Sigmoid colon (tissue), 7 donors: ENCODE data around the gene RGS9. TPM values are rescaled to one million over a fixed set of nuclear protein-coding genes. Genes with fewer than 3 reads are reported as not detected.

Experiments used
- DNase-seq: peaks from one replicate; pipeline ENCODE4 v3.0.0-alpha.2; 2019
- H3K27ac ChIP-seq, 4 donors: fragments of 200-600 bp; sonication (generic); one replicate each; pipeline ENCODE4 v1.5.1; 2016 to 2019; ENCODE audit warnings: mild to moderate bottlenecking in 1 of 4
- H3K27me3 ChIP-seq, 3 donors: fragments of 200-600 bp; sonication (generic); one replicate each; pipeline ENCODE4 v1.5.1; 2019; ENCODE audit warnings: mild to moderate bottlenecking in 1 of 3
- H3K36me3 ChIP-seq, 4 donors: fragments of 200-600 bp; sonication (generic); one replicate each; pipeline ENCODE4 v1.5.1; 2016 to 2019
- H3K4me1 ChIP-seq, 4 donors: fragments of 200-600 bp; sonication (generic); one replicate each; pipeline ENCODE4 v1.5.1; 2017 to 2019
- H3K4me3 ChIP-seq, 4 donors: fragments of 200-600 bp; sonication (generic); one replicate each; pipeline ENCODE4 v1.5.1; 2017 to 2019; ENCODE audit warnings: mild to moderate bottlenecking in 2 of 4, moderate library complexity in 1 of 4
- H3K9me3 ChIP-seq, 4 donors: fragments of 200-600 bp in 3 of 4; sonication (generic) in 3 of 4; one replicate each; pipeline versions ENCODE4 v1.5.1 to v1.6.1; 2013 to 2019
- EP300 ChIP-seq, 4 donors: sonication (generic); formaldehyde crosslinking; IDR thresholded peaks; one replicate each; pipeline ENCODE4 v1.6.1; 2017; ENCODE audit warnings: antibody characterized with exemption in 4 of 4
- POLR2A ChIP-seq, 2 donors: fragments of 450-650 bp; IDR thresholded peaks; one replicate each; pipeline ENCODE4 v1.6.1; 2016; ENCODE audit warnings: antibody characterized with exemption in 2 of 2, mild to moderate bottlenecking in 2 of 2, moderate library complexity in 2 of 2
- POLR2AphosphoS5 ChIP-seq, 4 donors: sonication (generic); formaldehyde crosslinking; IDR thresholded peaks; one replicate each; pipeline ENCODE4 v1.6.1; 2017; ENCODE audit warnings: antibody characterized with exemption in 4 of 4
- WGBS, 2 donors: extraction: QIAGEN DNeasy Blood & Tissue Kit; methylation state at CpG; one replicate each; pipeline ENCODE4 v1.1.7; 2013; 5-methylcytosine and 5-hydroxymethylcytosine counted together
- intact Hi-C: fragments of 100-400 bp; cut with DNase I; formaldehyde crosslinking; loops from one replicate; pipeline ENCODE4 v1.15.1; 2023
- polyA plus RNA-seq, 3 donors: library from polyadenylated mRNA; stranded (reverse); fragments of 200-250 nt; gene quantifications; one replicate each; pipeline ENCODE4 v1.2.3, GENCODE V29; 2013
- total RNA-seq, 4 donors: library from RNA; depleted of rRNA; stranded (reverse); fragments of >200 nt; gene quantifications; one replicate each; pipeline ENCODE4 v1.1.0, GENCODE V29; 2016
- TF ChIP-seq, protein P1 (sequence below), 4 experiments: fragments of 450-650 bp in 3 of 4; fragments of 200-600 bp in 1 of 4; IDR thresholded peaks; one replicate each; pipeline ENCODE4 v1.5.1; 2016 to 2019; ENCODE audit warnings: antibody characterized with exemption in 4 of 4, mild to moderate bottlenecking in 3 of 4, moderate library complexity in 2 of 4
- donor health status: healthy with polysubstance abuse.
- donor health status: Bipolar disorder and iron deficiency.
- donor health status: healthy.

RGS9 gene
- total and polyA plus RNA-seq, 7 donors, result 5.0 to 30.5 (median 16.9) TPM

- Histone ChIP-seq H3K27ac (no peak overlapping the region), H3K4me3 (no peak overlapping the region), H3K9me3 (peaks cover 0 to 4% (median 0%) of the 10 kb centered on the region in 4 donors), H3K36me3 (no peaks in the 10 kb centered on the region), H3K4me1 (peaks cover 0 to 10% (median 7%) of the 10 kb centered on the region in 4 donors), H3K27me3 (peaks cover 0 to 25% (median 8%) of the 10 kb centered on the region in 3 donors)
- 45 to 48% methylated on average over 8 of the region's 8 CpGs for WGBS, 2 donors
- DNase-seq, result no peak
- TF ChIP-seq POLR2AphosphoS5 (IDR thresholded peaks at IDR 0.05), result no peak
- no peak for TF ChIP-seq POLR2A (IDR thresholded peaks at IDR 0.05)
- TF ChIP-seq EP300 (IDR thresholded peaks at IDR 0.05), result no peak
- TF ChIP-seq, protein P1, sequence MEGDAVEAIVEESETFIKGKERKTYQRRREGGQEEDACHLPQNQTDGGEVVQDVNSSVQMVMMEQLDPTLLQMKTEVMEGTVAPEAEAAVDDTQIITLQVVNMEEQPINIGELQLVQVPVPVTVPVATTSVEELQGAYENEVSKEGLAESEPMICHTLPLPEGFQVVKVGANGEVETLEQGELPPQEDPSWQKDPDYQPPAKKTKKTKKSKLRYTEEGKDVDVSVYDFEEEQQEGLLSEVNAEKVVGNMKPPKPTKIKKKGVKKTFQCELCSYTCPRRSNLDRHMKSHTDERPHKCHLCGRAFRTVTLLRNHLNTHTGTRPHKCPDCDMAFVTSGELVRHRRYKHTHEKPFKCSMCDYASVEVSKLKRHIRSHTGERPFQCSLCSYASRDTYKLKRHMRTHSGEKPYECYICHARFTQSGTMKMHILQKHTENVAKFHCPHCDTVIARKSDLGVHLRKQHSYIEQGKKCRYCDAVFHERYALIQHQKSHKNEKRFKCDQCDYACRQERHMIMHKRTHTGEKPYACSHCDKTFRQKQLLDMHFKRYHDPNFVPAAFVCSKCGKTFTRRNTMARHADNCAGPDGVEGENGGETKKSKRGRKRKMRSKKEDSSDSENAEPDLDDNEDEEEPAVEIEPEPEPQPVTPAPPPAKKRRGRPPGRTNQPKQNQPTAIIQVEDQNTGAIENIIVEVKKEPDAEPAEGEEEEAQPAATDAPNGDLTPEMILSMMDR (IDR thresholded peaks at IDR 0.05), result peak in 3 of 4 experiments; percentile 16 to 51 (median 32)
- intact Hi-C loops, result loop anchor here (5.0 kb wide), 1 partner anchor 936 kb away; no protein-coding TSS in a partner anchor
Measured at GRCh38 chr17:65231662-65232335, 94.6 kb downstream of the RGS9 start.

GRCh38 chr17:65235284-65235683, 98.1 kb downstream of the RGS9 start:
- intact Hi-C loops, result no loop called here
- H3K9me3 ChIP-seq, result peaks cover 0 to 4% (median 0%) of the 10 kb centered on the region in 4 donors
- no peaks in the 10 kb centered on the region for H3K27me3 ChIP-seq
- no peaks in the 10 kb centered on the region for H3K4me1 ChIP-seq
- no peak for DNase-seq
- TF ChIP-seq, protein P1 (IDR thresholded peaks at IDR 0.05), result no peak
- TF ChIP-seq POLR2AphosphoS5 (IDR thresholded peaks at IDR 0.05), result no peak
- TF ChIP-seq POLR2A (IDR thresholded peaks at IDR 0.05), result no peak
- no peak overlapping the region for H3K27ac ChIP-seq
- no peaks in the 10 kb centered on the region for H3K36me3 ChIP-seq
- WGBS, 2 donors, result 71 to 76% methylated on average over 2 of the region's 2 CpGs
- H3K4me3 ChIP-seq, result no peak overlapping the region

DNA sequence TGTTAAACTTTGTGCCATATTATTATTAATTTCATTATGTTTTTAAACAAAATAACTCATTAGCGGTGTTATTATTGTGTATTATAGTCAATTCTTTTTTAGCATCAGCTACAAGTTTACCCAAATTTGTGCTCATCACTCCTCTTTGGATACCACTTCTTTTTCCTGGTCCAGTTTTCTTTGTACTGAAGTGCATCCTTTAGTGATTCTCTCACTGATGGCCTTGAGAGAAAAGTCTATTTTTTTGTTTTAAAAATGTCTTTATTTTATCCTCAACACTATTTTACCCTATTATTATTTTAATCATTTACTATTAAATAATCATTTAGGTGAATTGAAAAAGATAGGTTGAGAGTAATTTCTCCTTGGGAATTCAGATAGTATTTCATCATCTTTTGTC, 99.2 kb downstream of the RGS9 start:
- intact Hi-C loops, result no loop called here
- peaks cover 0 to 4% (median 0%) of the 10 kb centered on the region in 4 donors for H3K9me3 ChIP-seq
- no peaks in the 10 kb centered on the region for H3K36me3 ChIP-seq
- no peak for DNase-seq
- H3K27ac ChIP-seq, result no peak overlapping the region
- no peaks in the 10 kb centered on the region for H3K27me3 ChIP-seq
- no peak overlapping the region for H3K4me3 ChIP-seq
- no peak for TF ChIP-seq EP300 (IDR thresholded peaks at IDR 0.05)
- TF ChIP-seq, protein P1 (IDR thresholded peaks at IDR 0.05), result no peak
- TF ChIP-seq POLR2A (IDR thresholded peaks at IDR 0.05), result no peak
- no peak for TF ChIP-seq POLR2AphosphoS5 (IDR thresholded peaks at IDR 0.05)
- H3K4me1 ChIP-seq, result no peaks in the 10 kb centered on the region
- WGBS, 2 donors, result 51 to 69% methylated on average over 1 of the region's 1 CpG

- no peak overlapping the region for H3K4me3 ChIP-seq
- peaks cover 0 to 6% (median 0%) of the 10 kb centered on the region in 4 donors for H3K4me1 ChIP-seq
- no peaks in the 10 kb centered on the region for H3K27me3 ChIP-seq
- no peak overlapping the region for H3K27ac ChIP-seq
- 52 to 55% methylated on average over 9 of the region's 9 CpGs for WGBS, 2 donors
- no peaks in the 10 kb centered on the region for H3K36me3 ChIP-seq
- intact Hi-C loops, result no loop called here
- no peaks in the 10 kb centered on the region for H3K9me3 ChIP-seq
- no peak for TF ChIP-seq POLR2A (IDR thresholded peaks at IDR 0.05)
- no peak for TF ChIP-seq POLR2AphosphoS5 (IDR thresholded peaks at IDR 0.05)
- no peak for TF ChIP-seq EP300 (IDR thresholded peaks at IDR 0.05)
- TF ChIP-seq, protein P1 (IDR thresholded peaks at IDR 0.05), result no peak
- DNase-seq, result no peak
Measured at GRCh38 chr17:65243838-65244625, 106.9 kb downstream of the RGS9 start.
